NCI-H1048 (cell line): ENCODE results near the gene EAF1.
"Not testable (repeated sequence)": the region's sequence is repeated elsewhere in the genome, so short reads cannot be mapped to it uniquely, and the experiment has no call there.

Experiments used
- DNase-seq: peaks from one replicate; lab custom pipeline; 2025; lab: John Stamatoyannopoulos, UW

Gene EAF1

GRCh38 chr3:15452156-15452555 is 24.8 kb downstream of the EAF1 start:
- no peak for DNase-seq

- DNase-seq = no peak
These were observed 25.6 kb downstream of the EAF1 start for GRCh38 chr3:15452961-15453360.

GRCh38 chr3:15453501-15453900 is 26.1 kb downstream of the EAF1 start:
- DNase-seq = no peak

- DNase-seq = no peak
These were observed 26.7 kb downstream of the EAF1 start for GRCh38 chr3:15453991-15454625.

- no peak for DNase-seq
These were observed 27.6 kb downstream of the EAF1 start for GRCh38 chr3:15454965-15455364.

- DNase-seq = no peak
These were observed 28.4 kb downstream of the EAF1 start for GRCh38 chr3:15455756-15456155.

- DNase-seq = no peak
These were observed 28.9 kb downstream of the EAF1 start for GRCh38 chr3:15456321-15456720.

GRCh38 chr3:15456915-15457314 is 29.5 kb downstream of the EAF1 start:
- not testable (repeated sequence) for DNase-seq

- no peak for DNase-seq
These were observed 30.9 kb downstream of the EAF1 start for GRCh38 chr3:15458212-15458780.

- DNase-seq = no peak
These were observed 33.6 kb downstream of the EAF1 start for GRCh38 chr3:15460891-15461531.

- no peak for DNase-seq
These were observed 35.1 kb downstream of the EAF1 start for GRCh38 chr3:15462451-15462850.

GRCh38 chr3:15465876-15466585 is 38.6 kb downstream of the EAF1 start:
- no peak for DNase-seq

GRCh38 chr3:15467227-15468181 is 40.1 kb downstream of the EAF1 start:
- no peak for DNase-seq

GRCh38 chr3:15470261-15470660 is 42.9 kb downstream of the EAF1 start:
- DNase-seq = no peak

GRCh38 chr3:15470849-15471248 is 43.5 kb downstream of the EAF1 start:
- DNase-seq = no peak

- DNase-seq = no peak
These were observed 44.5 kb downstream of the EAF1 start for GRCh38 chr3:15471861-15472260.

- no peak for DNase-seq
These were observed 47.8 kb downstream of the EAF1 start for GRCh38 chr3:15475161-15475560.

- no peak for DNase-seq
These were observed 49.0 kb downstream of the EAF1 start for GRCh38 chr3:15476378-15476777.

- no peak for DNase-seq
These were observed 50.7 kb downstream of the EAF1 start for GRCh38 chr3:15477951-15478639.

GRCh38 chr3:15478640-15478979 is 51.2 kb downstream of the EAF1 start:
- DNase-seq = no peak
